GM23248 (cell line): ENCODE results near the gene GAREM1.

Source experiments
- EZH2 ChIP-seq: fragments of 200-600 bp; sonication (generic); IDR thresholded peaks from 2 replicates; pipeline ENCODE4 v1.6.1; 2018; ENCODE audit warnings: antibody characterized with exemption, mild to moderate bottlenecking; ENCODE audit not compliant: insufficient read depth, poor library complexity, severe bottlenecking
- EZH2phosphoT487 ChIP-seq: fragments of 200-600 bp; sonication (generic); IDR thresholded peaks from 2 replicates; pipeline ENCODE4 v1.6.1; 2018; ENCODE audit warnings: antibody characterized with exemption, moderate library complexity, mild to moderate bottlenecking, low read depth; ENCODE audit not compliant: insufficient read depth

DNA sequence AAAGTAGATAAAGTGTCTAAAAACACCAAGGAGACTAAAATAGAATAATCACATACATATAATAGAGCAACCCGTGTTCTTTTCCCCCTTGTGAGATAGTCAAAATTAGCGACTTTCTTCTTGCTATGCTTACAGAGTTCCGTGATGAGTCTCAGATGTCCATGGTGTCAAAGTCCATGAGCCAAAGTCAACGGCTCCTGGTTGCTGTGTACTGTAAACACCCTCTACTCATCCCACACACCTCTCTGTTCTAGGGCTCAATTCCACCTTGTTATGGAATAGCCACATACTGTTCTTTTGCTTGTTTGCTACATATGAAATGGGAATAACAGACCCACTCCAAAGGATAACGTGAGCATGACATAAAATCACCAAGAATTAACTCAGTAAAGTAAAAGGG, 52.5 kb downstream of the GAREM1 start:
- no peak for TF ChIP-seq EZH2phosphoT487
- no peak for TF ChIP-seq EZH2
